ENCODE measurements around the gene ACY1.

ACY1 gene

GRCh38 chr3:52005571-52005986 lies 22.2 kb downstream of the ACY1 start:
- DNase-seq (ENCODE audit: low spot score): no peak

- DNase-seq (ENCODE audit: low spot score): no peak
Observed at GRCh38 chr3:52006017-52006819, 22.9 kb downstream of the ACY1 start.

- DNase-seq (ENCODE audit: low spot score): no peak
Observed at GRCh38 chr3:52006820-52007133, 23.4 kb downstream of the ACY1 start.

GRCh38 chr3:52007291-52007690 lies 24.0 kb downstream of the ACY1 start:
- DNase-seq (ENCODE audit: low spot score): no peak

GRCh38 chr3:52010431-52010830 lies 27.1 kb downstream of the ACY1 start:
- no peak for DNase-seq (ENCODE audit: low spot score)

GRCh38 chr3:52012699-52013098 lies 29.4 kb downstream of the ACY1 start:
- no peak for DNase-seq (ENCODE audit: low spot score)

GRCh38 chr3:52013802-52014598 lies 30.7 kb downstream of the ACY1 start:
- DNase-seq (ENCODE audit: low spot score): no peak

GRCh38 chr3:52014613-52015012 lies 31.3 kb downstream of the ACY1 start:
- DNase-seq (ENCODE audit: low spot score): no peak

- DNase-seq (ENCODE audit: low spot score): no peak
Observed at GRCh38 chr3:52015438-52016228, 32.3 kb downstream of the ACY1 start.

- no peak for DNase-seq (ENCODE audit: low spot score)
Observed at GRCh38 chr3:52017586-52017985, 34.3 kb downstream of the ACY1 start.

- no peak for DNase-seq (ENCODE audit: low spot score)
Observed at GRCh38 chr3:52018319-52019000, 35.1 kb downstream of the ACY1 start.

GRCh38 chr3:52019352-52020080 lies 36.2 kb downstream of the ACY1 start:
- no peak for DNase-seq (ENCODE audit: low spot score)

- no peak for DNase-seq (ENCODE audit: low spot score)
Observed at GRCh38 chr3:52020796-52021195, 37.5 kb downstream of the ACY1 start.

- no peak for DNase-seq (ENCODE audit: low spot score)
Observed at GRCh38 chr3:52021489-52022268, 38.3 kb downstream of the ACY1 start.

GRCh38 chr3:52022323-52023100 lies 39.2 kb downstream of the ACY1 start:
- no peak for DNase-seq (ENCODE audit: low spot score)

- no peak for DNase-seq (ENCODE audit: low spot score)
Observed at GRCh38 chr3:52023101-52023770, 39.9 kb downstream of the ACY1 start.

GRCh38 chr3:52023860-52024764 lies 40.8 kb downstream of the ACY1 start:
- DNase-seq (ENCODE audit: low spot score): no peak

GRCh38 chr3:52024765-52025452 lies 41.6 kb downstream of the ACY1 start:
- no peak for DNase-seq (ENCODE audit: low spot score)

All from hematopoietic multipotent progenitor cell treated with erythropoietin and hydrocortisone succinate and interleukin-3 and kit ligand, for 15 days (in vitro differentiated cells).